T-helper 17 cell (primary cell): ENCODE results near the gene IGSF23. TPM values are rescaled to one million over a fixed set of nuclear protein-coding genes. Genes with fewer than 3 reads are reported as not detected.
"Not testable (repeated sequence)": the region's sequence is repeated elsewhere in the genome, so short reads cannot be mapped to it uniquely, and the experiment has no call there.

Experiments
- ATAC-seq: fragments of 150-1000 bp; cut with Tn5 transposase; 2 replicates; pipeline ENCODE4 v1.10.0; 2021; ENCODE audit warnings: mild to moderate bottlenecking, moderate library complexity
- DNase-seq, 3 donors: peaks; one replicate each; pipeline versions ENCODE4 v3.0.0 to v3.0.0-alpha.2; 2020 to 2021
- H3K9me3 ChIP-seq: one replicate; pipeline ENCODE4 v1.7.0; 2013; ENCODE audit warnings: low read length, mild to moderate bottlenecking; ENCODE audit not compliant: control insufficient read depth, poor library complexity, severe bottlenecking
- H3K27ac Mint-ChIP-seq: one replicate; pipeline ENCODE4 v1.8.0; 2022; ENCODE audit warnings: mild to moderate bottlenecking, moderate library complexity, mixed read lengths
- H3K27me3 Mint-ChIP-seq: one replicate; pipeline ENCODE4 v1.8.0; 2022; ENCODE audit warnings: mixed read lengths
- H3K36me3 Mint-ChIP-seq: one replicate; pipeline ENCODE4 v1.8.0; 2022; ENCODE audit warnings: low read depth, mixed read lengths
- H3K4me1 Mint-ChIP-seq: one replicate; pipeline ENCODE4 v1.8.0; 2022; ENCODE audit warnings: mild to moderate bottlenecking, mixed read lengths
- H3K4me3 Mint-ChIP-seq: one replicate; pipeline ENCODE4 v1.8.0; 2022; ENCODE audit warnings: mild to moderate bottlenecking, moderate library complexity, mixed read lengths
- total RNA-seq, 4 donors: library from RNA in 2 of 4; stranded (reverse) in 2 of 4; gene quantifications; one replicate each; pipeline ENCODE4 v1.2.3 and lab custom pipeline; 2022 to 2026

IGSF23 gene
- total RNA-seq, 2 donors from 2014 or later, result not detected

GRCh38 chr19:44658069-44658733 is 44.8 kb downstream of the IGSF23 start:
- no peaks in the 10 kb centered on the region for H3K27me3 Mint-ChIP-seq
- no peak overlapping the region for H3K27ac Mint-ChIP-seq
- DNase-seq (no peak), ATAC-seq (no peak)
- H3K36me3 Mint-ChIP-seq, result no peaks in the 10 kb centered on the region
- no peaks in the 10 kb centered on the region for H3K9me3 ChIP-seq
- no peak overlapping the region for H3K4me3 Mint-ChIP-seq
- H3K4me1 Mint-ChIP-seq, result peaks cover 14% of the 10 kb centered on the region

- H3K9me3 ChIP-seq, result no peaks in the 10 kb centered on the region
- Mint-ChIP-seq H3K36me3 (no peaks in the 10 kb centered on the region), H3K27ac (no peak overlapping the region), H3K27me3 (no peaks in the 10 kb centered on the region), H3K4me3 (no peak overlapping the region), H3K4me1 (peaks cover 10% of the 10 kb centered on the region)
- DNase-seq (no peak), ATAC-seq (no peak)
Measured at GRCh38 chr19:44660081-44660480, 46.7 kb downstream of the IGSF23 start.

- Mint-ChIP-seq H3K27me3 (no peaks in the 10 kb centered on the region), H3K4me3 (no peak overlapping the region), H3K27ac (no peak overlapping the region), H3K36me3 (no peaks in the 10 kb centered on the region), H3K4me1 (peaks cover 10% of the 10 kb centered on the region)
- no peak for ATAC-seq
- no peaks in the 10 kb centered on the region for H3K9me3 ChIP-seq
- DNase-seq, result no peak
Measured at GRCh38 chr19:44661205-44661604, 47.8 kb downstream of the IGSF23 start.

GRCh38 chr19:44661904-44662303 is 48.5 kb downstream of the IGSF23 start:
- Mint-ChIP-seq H3K27me3 (no peaks in the 10 kb centered on the region), H3K4me1 (peaks cover 9% of the 10 kb centered on the region), H3K27ac (no peak overlapping the region), H3K36me3 (no peaks in the 10 kb centered on the region), H3K4me3 (no peak overlapping the region)
- no peak for ATAC-seq
- no peaks in the 10 kb centered on the region for H3K9me3 ChIP-seq
- no peak for DNase-seq

- DNase-seq (no peak), ATAC-seq (no peak)
- no peaks in the 10 kb centered on the region for H3K4me1 Mint-ChIP-seq
- no peak overlapping the region for H3K4me3 Mint-ChIP-seq
- H3K27ac Mint-ChIP-seq, result peak overlapping the region; percentile 79
- no peaks in the 10 kb centered on the region for H3K9me3 ChIP-seq
- H3K27me3 Mint-ChIP-seq, result no peaks in the 10 kb centered on the region
- H3K36me3 Mint-ChIP-seq, result no peaks in the 10 kb centered on the region
Measured at GRCh38 chr19:44662691-44663385, 49.5 kb downstream of the IGSF23 start.

- Mint-ChIP-seq H3K4me3 (no peak overlapping the region), H3K27ac (no peak overlapping the region), H3K4me1 (no peaks in the 10 kb centered on the region), H3K36me3 (no peaks in the 10 kb centered on the region), H3K27me3 (no peaks in the 10 kb centered on the region)
- H3K9me3 ChIP-seq, result no peaks in the 10 kb centered on the region
- no peak for ATAC-seq
- no peak for DNase-seq
Measured at GRCh38 chr19:44663996-44664395, 50.6 kb downstream of the IGSF23 start.

- H3K36me3 Mint-ChIP-seq, result peaks cover 2% of the 10 kb centered on the region
- ATAC-seq (no peak), DNase-seq (no peak)
Measured at GRCh38 chr19:44664976-44665375, 51.6 kb downstream of the IGSF23 start.

GRCh38 chr19:44666852-44667556 is 53.6 kb downstream of the IGSF23 start:
- DNase-seq (no peak), ATAC-seq (no peak)
- peaks cover 8% of the 10 kb centered on the region for H3K27me3 Mint-ChIP-seq
- H3K4me1 Mint-ChIP-seq, result no peaks in the 10 kb centered on the region
- no peak overlapping the region for H3K27ac Mint-ChIP-seq
- no peaks in the 10 kb centered on the region for H3K9me3 ChIP-seq
- no peak overlapping the region for H3K4me3 Mint-ChIP-seq
- H3K36me3 Mint-ChIP-seq, result peaks cover 2% of the 10 kb centered on the region

More at GRCh38 chr19:44664976-44665375, 51.6 kb downstream of the IGSF23 start:
- no peaks in the 10 kb centered on the region for H3K9me3 ChIP-seq
- Mint-ChIP-seq H3K4me3 (no peak overlapping the region), H3K27me3 (peaks cover 8% of the 10 kb centered on the region), H3K4me1 (no peaks in the 10 kb centered on the region), H3K27ac (no peak overlapping the region)

GRCh38 chr19:44668985-44669764 is 55.8 kb downstream of the IGSF23 start:
- H3K9me3 ChIP-seq, result no peaks in the 10 kb centered on the region
- H3K4me3 Mint-ChIP-seq, result no peak overlapping the region
- peaks cover 2% of the 10 kb centered on the region for H3K36me3 Mint-ChIP-seq
- ATAC-seq, result no peak
- DNase-seq, result no peak
- H3K4me1 Mint-ChIP-seq, result no peaks in the 10 kb centered on the region
- peaks cover 8% of the 10 kb centered on the region for H3K27me3 Mint-ChIP-seq
- no peak overlapping the region for H3K27ac Mint-ChIP-seq

- H3K4me1 Mint-ChIP-seq, H3K4me3 Mint-ChIP-seq, ATAC-seq, DNase-seq, H3K27ac Mint-ChIP-seq, H3K27me3 Mint-ChIP-seq, H3K36me3 Mint-ChIP-seq, H3K9me3 ChIP-seq: not testable (repeated sequence)
Measured at GRCh38 chr19:44670027-44670426, 56.7 kb downstream of the IGSF23 start.

GRCh38 chr19:44671400-44671799 is 58.0 kb downstream of the IGSF23 start, which contains the start of gene CEACAM19:
TSS of gene CEACAM19 (plus strand) at chr19:44671482. CDS start at chr19:44671932, 450 bp downstream.
- no peaks in the 10 kb centered on the region for H3K9me3 ChIP-seq
- DNase-seq (no peak), ATAC-seq (no peak)
- Mint-ChIP-seq H3K36me3 (peaks cover 2% of the 10 kb centered on the region), H3K4me1 (no peaks in the 10 kb centered on the region), H3K27ac (no peak within 1 kb of the TSS), H3K27me3 (peaks cover 12% of the 10 kb centered on the region), H3K4me3 (no peak within 1 kb of the TSS)

- DNase-seq (no peak), ATAC-seq (no peak)
- no peak overlapping the region for H3K4me3 Mint-ChIP-seq
- no peaks in the 10 kb centered on the region for H3K9me3 ChIP-seq
- peaks cover 2% of the 10 kb centered on the region for H3K36me3 Mint-ChIP-seq
- peaks cover 12% of the 10 kb centered on the region for H3K27me3 Mint-ChIP-seq
- H3K4me1 Mint-ChIP-seq, result no peaks in the 10 kb centered on the region
- H3K27ac Mint-ChIP-seq, result no peak overlapping the region
Measured at GRCh38 chr19:44672226-44672625, 58.9 kb downstream of the IGSF23 start.

GRCh38 chr19:44673510-44673909 is 60.1 kb downstream of the IGSF23 start:
- Mint-ChIP-seq H3K4me1 (no peaks in the 10 kb centered on the region), H3K4me3 (no peak overlapping the region), H3K36me3 (peaks cover 2% of the 10 kb centered on the region), H3K27ac (no peak overlapping the region), H3K27me3 (peaks cover 12% of the 10 kb centered on the region)
- H3K9me3 ChIP-seq, result no peaks in the 10 kb centered on the region
- DNase-seq (no peak), ATAC-seq (no peak)
